ENCODE measurements around the gene KLF11.

The KLF11 gene

GRCh38 chr2:10059016-10059351, 15.6 kb downstream of the KLF11 start:
- Histone ChIP-seq H3K4me3 (replicated peaks; ENCODE audit: low read depth, low read length) (no peak overlapping the region), H3K36me3 (ENCODE audit: control insufficient read depth, insufficient read depth, low read length) (no peaks in the 10 kb centered on the region), H3K27me3 (replicated peaks; ENCODE audit: control insufficient read depth, insufficient read depth, low read length) (no peaks in the 10 kb centered on the region)
- TF ChIP-seq CTCF (IDR thresholded peaks at IDR 0.05; ENCODE audit: insufficient read depth, low read length, poor library complexity, severe bottlenecking): no peak
- DNase-seq (ENCODE audit: extremely low read depth, insufficient read length): no peak

- DNase-seq (ENCODE audit: extremely low read depth, insufficient read length): no peak
- Histone ChIP-seq H3K4me3 (replicated peaks; ENCODE audit: low read depth, low read length) (no peak overlapping the region), H3K27me3 (replicated peaks; ENCODE audit: control insufficient read depth, insufficient read depth, low read length) (no peaks in the 10 kb centered on the region), H3K36me3 (ENCODE audit: control insufficient read depth, insufficient read depth, low read length) (no peaks in the 10 kb centered on the region)
- TF ChIP-seq CTCF (IDR thresholded peaks at IDR 0.05; ENCODE audit: insufficient read depth, low read length, poor library complexity, severe bottlenecking): no peak
These were observed 16.4 kb downstream of the KLF11 start for GRCh38 chr2:10059552-10060335.

- no peaks in the 10 kb centered on the region; the same call in 1 of the 2 replicates for H3K36me3 ChIP-seq (ENCODE audit: control insufficient read depth, insufficient read depth, low read length)
- no peak for TF ChIP-seq CTCF (IDR thresholded peaks at IDR 0.05; ENCODE audit: insufficient read depth, low read length, poor library complexity, severe bottlenecking)
- H3K4me3 ChIP-seq (replicated peaks; ENCODE audit: low read depth, low read length): no peak overlapping the region
- no peak for DNase-seq (ENCODE audit: extremely low read depth, insufficient read length)
- no peaks in the 10 kb centered on the region for H3K27me3 ChIP-seq (replicated peaks; ENCODE audit: control insufficient read depth, insufficient read depth, low read length)
These were observed 18.0 kb downstream of the KLF11 start for GRCh38 chr2:10061221-10061925.

GRCh38 chr2:10062931-10063365, 19.6 kb downstream of the KLF11 start:
- H3K27me3 ChIP-seq (replicated peaks; ENCODE audit: control insufficient read depth, insufficient read depth, low read length): no peaks in the 10 kb centered on the region
- no peak overlapping the region for H3K4me3 ChIP-seq (replicated peaks; ENCODE audit: low read depth, low read length)
- no peak for TF ChIP-seq CTCF (IDR thresholded peaks at IDR 0.05; ENCODE audit: insufficient read depth, low read length, poor library complexity, severe bottlenecking)
- no peaks in the 10 kb centered on the region; the same call in 1 of the 2 replicates for H3K36me3 ChIP-seq (ENCODE audit: control insufficient read depth, insufficient read depth, low read length)
- no peak for DNase-seq (ENCODE audit: extremely low read depth, insufficient read length)

- DNase-seq (ENCODE audit: extremely low read depth, insufficient read length): no peak
- TF ChIP-seq CTCF (IDR thresholded peaks at IDR 0.05; ENCODE audit: insufficient read depth, low read length, poor library complexity, severe bottlenecking): no peak
- no peaks in the 10 kb centered on the region for H3K27me3 ChIP-seq (replicated peaks; ENCODE audit: control insufficient read depth, insufficient read depth, low read length)
These were observed 20.2 kb downstream of the KLF11 start for GRCh38 chr2:10063566-10063965.

More at GRCh38 chr2:10063566-10063965, 20.2 kb downstream of the KLF11 start:
- no peaks in the 10 kb centered on the region; the same call in 1 of the 2 replicates for H3K36me3 ChIP-seq (ENCODE audit: control insufficient read depth, insufficient read depth, low read length)
- H3K4me3 ChIP-seq (replicated peaks; ENCODE audit: low read depth, low read length): no peak overlapping the region

Data from GM06990 (cell line).